ENCODE data around the gene HRAS. TPM values are rescaled to one million over a fixed set of nuclear protein-coding genes. Genes with fewer than 3 reads are reported as not detected.

Gene HRAS
- total and polyA plus RNA-seq, 10 of the 15 experiments (the other 5 are each of a cell fraction or from before 2014, with no cell fraction given): 2.8 to 72.4 (median 31.7) TPM

DNA sequence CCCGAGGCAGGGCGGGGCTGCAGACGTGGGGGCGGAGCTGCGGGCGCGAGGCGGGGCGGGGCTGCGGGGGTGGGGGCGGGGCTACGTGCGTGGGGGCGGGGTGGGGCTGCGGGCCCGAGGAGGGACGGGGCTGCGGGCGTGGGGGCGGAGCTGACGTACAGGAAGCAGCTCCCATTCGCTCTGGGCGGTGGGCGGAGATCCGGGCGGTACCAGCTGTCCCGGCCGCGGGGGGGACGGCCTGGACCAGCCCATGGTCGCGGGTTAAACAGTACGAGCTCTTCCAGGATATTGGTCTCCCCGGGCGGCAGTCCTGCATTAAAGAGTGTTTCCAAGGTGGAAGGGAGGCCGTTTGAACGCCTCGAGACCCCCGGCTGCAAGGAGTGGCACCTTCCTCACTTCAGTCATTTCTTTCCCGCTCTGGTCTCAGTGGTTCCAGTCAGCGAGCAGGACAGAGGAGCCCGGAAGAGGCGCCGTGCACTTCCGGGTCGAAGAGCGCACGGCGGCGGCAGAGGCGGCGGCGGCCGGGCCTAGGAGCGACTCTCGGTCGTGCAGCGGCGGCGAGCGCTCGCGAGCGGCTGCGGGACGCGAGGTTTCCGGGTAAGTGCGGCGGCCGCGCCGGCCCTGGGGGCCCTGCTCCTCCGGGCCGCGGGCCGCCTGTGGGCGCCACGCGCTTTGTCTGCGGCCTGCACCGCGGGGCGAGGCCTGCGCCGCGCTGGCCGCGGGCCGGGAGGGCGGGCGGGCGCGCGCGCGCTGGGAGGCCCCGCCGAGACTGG, 40.8 kb upstream of the HRAS start, which contains the start of gene PHRF1 (continued):
- TF ChIP-seq, protein P1, sequence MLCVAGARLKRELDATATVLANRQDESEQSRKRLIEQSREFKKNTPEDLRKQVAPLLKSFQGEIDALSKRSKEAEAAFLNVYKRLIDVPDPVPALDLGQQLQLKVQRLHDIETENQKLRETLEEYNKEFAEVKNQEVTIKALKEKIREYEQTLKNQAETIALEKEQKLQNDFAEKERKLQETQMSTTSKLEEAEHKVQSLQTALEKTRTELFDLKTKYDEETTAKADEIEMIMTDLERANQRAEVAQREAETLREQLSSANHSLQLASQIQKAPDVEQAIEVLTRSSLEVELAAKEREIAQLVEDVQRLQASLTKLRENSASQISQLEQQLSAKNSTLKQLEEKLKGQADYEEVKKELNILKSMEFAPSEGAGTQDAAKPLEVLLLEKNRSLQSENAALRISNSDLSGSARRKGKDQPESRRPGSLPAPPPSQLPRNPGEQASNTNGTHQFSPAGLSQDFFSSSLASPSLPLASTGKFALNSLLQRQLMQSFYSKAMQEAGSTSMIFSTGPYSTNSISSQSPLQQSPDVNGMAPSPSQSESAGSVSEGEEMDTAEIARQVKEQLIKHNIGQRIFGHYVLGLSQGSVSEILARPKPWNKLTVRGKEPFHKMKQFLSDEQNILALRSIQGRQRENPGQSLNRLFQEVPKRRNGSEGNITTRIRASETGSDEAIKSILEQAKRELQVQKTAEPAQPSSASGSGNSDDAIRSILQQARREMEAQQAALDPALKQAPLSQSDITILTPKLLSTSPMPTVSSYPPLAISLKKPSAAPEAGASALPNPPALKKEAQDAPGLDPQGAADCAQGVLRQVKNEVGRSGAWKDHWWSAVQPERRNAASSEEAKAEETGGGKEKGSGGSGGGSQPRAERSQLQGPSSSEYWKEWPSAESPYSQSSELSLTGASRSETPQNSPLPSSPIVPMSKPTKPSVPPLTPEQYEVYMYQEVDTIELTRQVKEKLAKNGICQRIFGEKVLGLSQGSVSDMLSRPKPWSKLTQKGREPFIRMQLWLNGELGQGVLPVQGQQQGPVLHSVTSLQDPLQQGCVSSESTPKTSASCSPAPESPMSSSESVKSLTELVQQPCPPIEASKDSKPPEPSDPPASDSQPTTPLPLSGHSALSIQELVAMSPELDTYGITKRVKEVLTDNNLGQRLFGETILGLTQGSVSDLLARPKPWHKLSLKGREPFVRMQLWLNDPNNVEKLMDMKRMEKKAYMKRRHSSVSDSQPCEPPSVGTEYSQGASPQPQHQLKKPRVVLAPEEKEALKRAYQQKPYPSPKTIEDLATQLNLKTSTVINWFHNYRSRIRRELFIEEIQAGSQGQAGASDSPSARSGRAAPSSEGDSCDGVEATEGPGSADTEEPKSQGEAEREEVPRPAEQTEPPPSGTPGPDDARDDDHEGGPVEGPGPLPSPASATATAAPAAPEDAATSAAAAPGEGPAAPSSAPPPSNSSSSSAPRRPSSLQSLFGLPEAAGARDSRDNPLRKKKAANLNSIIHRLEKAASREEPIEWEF (IDR thresholded peaks at IDR 0.05; ENCODE audit: insufficient replicate concordance, low read depth, low read length): no peak
- TF ChIP-seq POLR2AphosphoS5 (IDR thresholded peaks at IDR 0.05; ENCODE audit: low read length): peak; percentile 93
- peak; percentile 36; the same call in 1 of the 2 replicates for TF ChIP-seq NFYB (IDR thresholded peaks at IDR 0.05; ENCODE audit: insufficient read depth, low read depth, low read length)
- TF ChIP-seq MYC (IDR thresholded peaks at IDR 0.05; ENCODE audit: insufficient read depth, insufficient read length, insufficient replicate concordance, low read length, severe bottlenecking): no peak
- peak; percentile 99 for TF ChIP-seq FOXK2 (IDR thresholded peaks at IDR 0.05)
- no peak for TF ChIP-seq BRCA1 (IDR thresholded peaks at IDR 0.05; ENCODE audit: low read depth, low read length)
- TF ChIP-seq IKZF1 (conservative IDR thresholded peaks at IDR 0.05): peak; percentile 76
- TF ChIP-seq MTA3 (IDR thresholded peaks at IDR 0.05; ENCODE audit: borderline replicate concordance, low read length): no peak
- peak; percentile 52 for TF ChIP-seq NR2F1 (conservative IDR thresholded peaks at IDR 0.05)
- TF ChIP-seq SMAD5 (IDR thresholded peaks at IDR 0.05; ENCODE audit: low read depth): peak; percentile 54; the same call in 1 of the 2 replicates
